Activated CD4-positive, alpha-beta T cell treated with anti-CD3 and anti-CD28 coated beads, Interleukin-2, amount 10 ng/mL, durations not matched to agents 7 days and 5 days (primary cell): ENCODE measurements around the gene NFATC4. TPM values are rescaled to one million over a fixed set of nuclear protein-coding genes. Genes with fewer than 3 reads are reported as not detected.
A peak's percentile ranks its signal among the peaks of the same experiment; 100 is the strongest.

Source experiments
- CTCF ChIA-PET: fragments of 350-600 bp; sonication (Branson Sonifier 250); formaldehyde crosslinking; loops from one replicate; lab custom pipeline; 2021; ENCODE audit warnings: antibody characterized with exemption; lab: Charles Lee
- POLR2A ChIA-PET: fragments of 350-600 bp; sonication (Branson Sonifier 250); formaldehyde crosslinking; loops from one replicate; lab custom pipeline; 2021; ENCODE audit warnings: antibody characterized with exemption; lab: Charles Lee
- DNase-seq: peaks from one replicate; pipeline ENCODE4 v3.0.0-alpha.2; 2020
- H3K27ac Mint-ChIP-seq: one replicate; pipeline ENCODE4 v1.8.0; 2021; ENCODE audit warnings: mild to moderate bottlenecking, moderate library complexity, mixed read lengths
- H3K27me3 Mint-ChIP-seq: one replicate; pipeline ENCODE4 v1.8.0; 2021; ENCODE audit warnings: mixed read lengths
- H3K36me3 Mint-ChIP-seq: one replicate; pipeline ENCODE4 v1.8.0; 2021; ENCODE audit warnings: low read depth, mixed read lengths
- H3K4me1 Mint-ChIP-seq: one replicate; pipeline ENCODE4 v1.8.0; 2021; ENCODE audit warnings: mixed read lengths
- H3K4me3 Mint-ChIP-seq: one replicate; pipeline ENCODE4 v1.8.0; 2021; ENCODE audit warnings: mild to moderate bottlenecking, moderate library complexity, mixed read lengths
- H3K9me3 Mint-ChIP-seq: one replicate; pipeline ENCODE4 v1.8.0; 2021; ENCODE audit warnings: mixed read lengths
- total RNA-seq, 2 experiments: library from RNA; stranded (reverse); gene quantifications; one replicate each; pipeline ENCODE4 v1.2.3, GENCODE V29; 2021

The NFATC4 gene
- total RNA-seq, 2 experiments from 2014 or later: not detected

- peaks cover 6% of the 10 kb centered on the region for H3K4me1 Mint-ChIP-seq
- H3K4me3 Mint-ChIP-seq: no peak overlapping the region
- ChIA-PET CTCF (interaction anchor here (1.1 to 1.4 kb wide), 3 partner anchors 32 to 65 kb away, joined by 3 to 6 read pairs (median 3); partner anchors contain the start of gene KHNYN), POLR2A (no interaction called here)
- H3K27ac Mint-ChIP-seq: no peak overlapping the region
- H3K27me3 Mint-ChIP-seq: peaks cover 40% of the 10 kb centered on the region
- DNase-seq: no peak
- no peaks in the 10 kb centered on the region for H3K9me3 Mint-ChIP-seq
- no peaks in the 10 kb centered on the region for H3K36me3 Mint-ChIP-seq
Measured at GRCh38 chr14:24398293-24398652, 30.3 kb downstream of the NFATC4 start.

- no peaks in the 10 kb centered on the region for H3K36me3 Mint-ChIP-seq
- peak; percentile 36 for DNase-seq
- H3K4me3 Mint-ChIP-seq: peak within 1 kb of the TSS; percentile 30
- ChIA-PET POLR2A (no interaction called here), CTCF (interaction anchor here (0.6 to 1.4 kb wide), 4 partner anchors 31 to 65 kb away, joined by 3 to 6 read pairs (median 4); partner anchors contain the start of genes KHNYN and SDR39U1)
- peaks cover 6% of the 10 kb centered on the region for H3K4me1 Mint-ChIP-seq
- H3K9me3 Mint-ChIP-seq: no peaks in the 10 kb centered on the region
- H3K27ac Mint-ChIP-seq: no peak within 1 kb of the TSS
- peaks cover 40% of the 10 kb centered on the region for H3K27me3 Mint-ChIP-seq
Measured at GRCh38 chr14:24398653-24399446, 30.9 kb downstream of the NFATC4 start, which contains the start of gene NYNRIN. TSS of gene NYNRIN (plus strand) at chr14:24399003. CDS start at chr14:24399247, 244 bp downstream.

- H3K27me3 Mint-ChIP-seq: peaks cover 44% of the 10 kb centered on the region
- ChIA-PET POLR2A (no interaction called here), CTCF (interaction anchor here (0.6 to 1.4 kb wide), 4 partner anchors 31 to 66 kb away, joined by 3 to 6 read pairs (median 4); partner anchors contain the start of genes KHNYN and SDR39U1)
- no peaks in the 10 kb centered on the region for H3K9me3 Mint-ChIP-seq
- no peak overlapping the region for H3K27ac Mint-ChIP-seq
- peaks cover 6% of the 10 kb centered on the region for H3K4me1 Mint-ChIP-seq
- H3K36me3 Mint-ChIP-seq: no peaks in the 10 kb centered on the region
- peak overlapping the region; percentile 30 for H3K4me3 Mint-ChIP-seq
- no peak for DNase-seq
Measured at GRCh38 chr14:24399447-24399822, 31.5 kb downstream of the NFATC4 start.

GRCh38 chr14:24399999-24400718, 32.2 kb downstream of the NFATC4 start:
- H3K4me3 Mint-ChIP-seq: no peak overlapping the region
- H3K27me3 Mint-ChIP-seq: peaks cover 51% of the 10 kb centered on the region
- no peaks in the 10 kb centered on the region for H3K36me3 Mint-ChIP-seq
- peaks cover 6% of the 10 kb centered on the region for H3K4me1 Mint-ChIP-seq
- ChIA-PET CTCF (no interaction called here), POLR2A (no interaction called here)
- H3K9me3 Mint-ChIP-seq: no peaks in the 10 kb centered on the region
- DNase-seq: no peak
- no peak overlapping the region for H3K27ac Mint-ChIP-seq

GRCh38 chr14:24401810-24402702, 34.1 kb downstream of the NFATC4 start:
- Mint-ChIP-seq H3K4me1 (peaks cover 5% of the 10 kb centered on the region), H3K27me3 (peaks cover 51% of the 10 kb centered on the region), H3K36me3 (no peaks in the 10 kb centered on the region), H3K27ac (no peak overlapping the region), H3K9me3 (no peaks in the 10 kb centered on the region), H3K4me3 (no peak overlapping the region)
- DNase-seq: no peak
- ChIA-PET CTCF (interaction anchor here (1.3 to 1.5 kb wide), 2 partner anchors 30 to 69 kb away, joined by 3 to 4 read pairs; no protein-coding TSS in a partner anchor), POLR2A (no interaction called here)

- DNase-seq: no peak
- Mint-ChIP-seq H3K36me3 (no peaks in the 10 kb centered on the region), H3K4me3 (no peak overlapping the region), H3K27me3 (peaks cover 44% of the 10 kb centered on the region), H3K4me1 (peaks cover 5% of the 10 kb centered on the region), H3K27ac (no peak overlapping the region), H3K9me3 (no peaks in the 10 kb centered on the region)
- POLR2A ChIA-PET: no interaction called here
- CTCF ChIA-PET: interaction anchor here (0.6 to 1.8 kb wide), 2 partner anchors 8 to 79 kb away, joined by 3 to 4 read pairs; no protein-coding TSS in a partner anchor
Measured at GRCh38 chr14:24403294-24403998, 35.5 kb downstream of the NFATC4 start.

- DNase-seq: no peak
- no peaks in the 10 kb centered on the region for H3K36me3 Mint-ChIP-seq
- peaks cover 39% of the 10 kb centered on the region for H3K27me3 Mint-ChIP-seq
- no peaks in the 10 kb centered on the region for H3K9me3 Mint-ChIP-seq
- H3K4me1 Mint-ChIP-seq: no peaks in the 10 kb centered on the region
- no peak overlapping the region for H3K27ac Mint-ChIP-seq
- no peak overlapping the region for H3K4me3 Mint-ChIP-seq
- CTCF ChIA-PET: interaction anchor here (1.8 kb wide), 1 partner anchor 9 kb away, joined by 4 read pairs; no protein-coding TSS in a partner anchor
- POLR2A ChIA-PET: no interaction called here
Measured at GRCh38 chr14:24404814-24405213, 36.8 kb downstream of the NFATC4 start.

- Mint-ChIP-seq H3K27me3 (peaks cover 32% of the 10 kb centered on the region), H3K4me3 (no peak overlapping the region), H3K9me3 (no peaks in the 10 kb centered on the region), H3K36me3 (no peaks in the 10 kb centered on the region), H3K4me1 (no peaks in the 10 kb centered on the region), H3K27ac (no peak overlapping the region)
- DNase-seq: no peak
- ChIA-PET CTCF (interaction anchor here (1.5 to 2.1 kb wide), 2 partner anchors 10 to 29 kb away, joined by 6 read pairs; no protein-coding TSS in a partner anchor), POLR2A (no interaction called here)
Measured at GRCh38 chr14:24406416-24406815, 38.4 kb downstream of the NFATC4 start.

- no peak overlapping the region for H3K4me3 Mint-ChIP-seq
- ChIA-PET POLR2A (no interaction called here), CTCF (interaction anchor here (0.6 to 2.1 kb wide), 5 partner anchors 11 to 136 kb away, joined by 3 to 6 read pairs (median 3); partner anchors contain the start of gene RABGGTA)
- DNase-seq: no peak
- no peaks in the 10 kb centered on the region for H3K9me3 Mint-ChIP-seq
- H3K27ac Mint-ChIP-seq: no peak overlapping the region
- no peaks in the 10 kb centered on the region for H3K4me1 Mint-ChIP-seq
- H3K36me3 Mint-ChIP-seq: no peaks in the 10 kb centered on the region
- peaks cover 25% of the 10 kb centered on the region for H3K27me3 Mint-ChIP-seq
Measured at GRCh38 chr14:24407608-24408325, 39.8 kb downstream of the NFATC4 start.

- Mint-ChIP-seq H3K9me3 (no peaks in the 10 kb centered on the region), H3K36me3 (no peaks in the 10 kb centered on the region), H3K27me3 (peaks cover 17% of the 10 kb centered on the region), H3K4me3 (no peak overlapping the region), H3K27ac (no peak overlapping the region), H3K4me1 (no peaks in the 10 kb centered on the region)
- POLR2A ChIA-PET: no interaction called here
- no peak for DNase-seq
- CTCF ChIA-PET: interaction anchor here (1.0 to 1.4 kb wide), 2 partner anchors 32 to 75 kb away, joined by 4 to 6 read pairs; no protein-coding TSS in a partner anchor
Measured at GRCh38 chr14:24408764-24409163, 40.8 kb downstream of the NFATC4 start.

GRCh38 chr14:24409192-24409591, 41.2 kb downstream of the NFATC4 start:
- DNase-seq: no peak
- Mint-ChIP-seq H3K27ac (no peak overlapping the region), H3K4me3 (no peak overlapping the region), H3K36me3 (no peaks in the 10 kb centered on the region), H3K4me1 (no peaks in the 10 kb centered on the region), H3K9me3 (no peaks in the 10 kb centered on the region), H3K27me3 (peaks cover 13% of the 10 kb centered on the region)
- CTCF ChIA-PET: interaction anchor here (1.0 to 1.8 kb wide), 3 partner anchors 22 to 76 kb away, joined by 4 to 6 read pairs (median 5); no protein-coding TSS in a partner anchor
- POLR2A ChIA-PET: no interaction called here
